Trophoblast cell (in vitro differentiated cells and primary cell): ENCODE results near the gene UBL4B.

Experiments used
- DNase-seq, 2 donors: peaks; one replicate each; pipeline ENCODE4 v3.0.0-alpha.2; 2016
- H2AFZ ChIP-seq: 2 replicates; pipeline ENCODE4 v1.6.1; 2013; ENCODE audit warnings: low read length, moderate library complexity, mild to moderate bottlenecking; ENCODE audit not compliant: insufficient read depth, poor library complexity
- H2AK5ac ChIP-seq: 2 replicates; pipeline ENCODE4 v1.6.1; 2013; ENCODE audit warnings: mild to moderate bottlenecking, low read length
- H2BK120ac ChIP-seq: 2 replicates; pipeline ENCODE4 v1.6.1; 2013; ENCODE audit warnings: low read length, mild to moderate bottlenecking, moderate library complexity; ENCODE audit not compliant: insufficient read depth, poor library complexity
- H2BK12ac ChIP-seq: 2 replicates; pipeline ENCODE4 v1.6.1; 2013; ENCODE audit warnings: mild to moderate bottlenecking, low read length, moderate library complexity
- H2BK5ac ChIP-seq: 2 replicates; pipeline ENCODE4 v1.6.1; 2013; ENCODE audit warnings: low read length, low read depth, moderate library complexity, mild to moderate bottlenecking; ENCODE audit not compliant: poor library complexity
- H3K14ac ChIP-seq: 2 replicates; pipeline ENCODE4 v1.6.1; 2013; ENCODE audit warnings: mild to moderate bottlenecking, low read length
- H3K18ac ChIP-seq: 2 replicates; pipeline ENCODE4 v1.6.1; 2013; ENCODE audit warnings: mild to moderate bottlenecking, low read length
- H3K23ac ChIP-seq: 2 replicates; pipeline ENCODE4 v1.6.1; 2013; ENCODE audit warnings: low read length
- H3K27ac ChIP-seq: 2 replicates; pipeline ENCODE4 v1.5.1; 2013; ENCODE audit warnings: low read depth, mild to moderate bottlenecking, inconsistent platforms, low read length, moderate library complexity
- H3K27me3 ChIP-seq: 2 replicates; pipeline ENCODE4 v1.6.1; 2013; ENCODE audit warnings: inconsistent platforms, mild to moderate bottlenecking, low read length, moderate library complexity; ENCODE audit not compliant: insufficient read depth
- H3K36me3 ChIP-seq, 2 experiments: 1 replicate in 1 of 2; 2 replicates in 1 of 2; pipeline ENCODE4 v1.6.1; 2013; ENCODE audit warnings: low read length in 2 of 2, mild to moderate bottlenecking in 2 of 2, moderate library complexity in 1 of 2; ENCODE audit not compliant: insufficient read depth in 2 of 2, control insufficient read depth in 1 of 2
- H3K4ac ChIP-seq: 2 replicates; pipeline ENCODE4 v1.6.1; 2013; ENCODE audit warnings: low read depth, mild to moderate bottlenecking, low read length, moderate library complexity
- H3K4me1 ChIP-seq, 2 experiments: 1 replicate in 1 of 2; 2 replicates in 1 of 2; pipeline ENCODE4 v1.6.1; 2013; ENCODE audit warnings: low read length in 2 of 2, mild to moderate bottlenecking in 2 of 2, moderate library complexity in 1 of 2; ENCODE audit not compliant: insufficient read depth in 2 of 2, control insufficient read depth in 1 of 2
- H3K4me2 ChIP-seq: 2 replicates; pipeline ENCODE4 v1.6.1; 2013; ENCODE audit warnings: inconsistent platforms, mild to moderate bottlenecking, low read length, moderate library complexity
- H3K4me3 ChIP-seq: 2 replicates; pipeline ENCODE4 v1.5.1; 2013; ENCODE audit warnings: mild to moderate bottlenecking, low read depth, low read length, inconsistent platforms
- H3K79me1 ChIP-seq: one replicate; pipeline ENCODE4 v1.6.1; 2013; ENCODE audit warnings: low read length
- H3K79me2 ChIP-seq: 2 replicates; pipeline ENCODE4 v1.6.1; 2013; ENCODE audit warnings: low read length, mild to moderate bottlenecking; ENCODE audit not compliant: control insufficient read depth, insufficient read depth, poor library complexity
- H3K9ac ChIP-seq: 2 replicates; pipeline ENCODE4 v1.6.1; 2013; ENCODE audit warnings: mild to moderate bottlenecking, low read length
- H3K9me3 ChIP-seq: 2 replicates; pipeline ENCODE4 v1.6.1; 2013; ENCODE audit warnings: low read depth, mild to moderate bottlenecking, control low read depth, inconsistent platforms, low read length; ENCODE audit not compliant: insufficient read depth
- H4K12ac ChIP-seq: 2 replicates; pipeline ENCODE4 v1.6.1; 2013; ENCODE audit warnings: low read depth, mild to moderate bottlenecking, low read length, moderate library complexity
- H4K8ac ChIP-seq: 2 replicates; pipeline ENCODE4 v1.6.1; 2013; ENCODE audit warnings: low read depth, mild to moderate bottlenecking, low read length, moderate library complexity
- H4K91ac ChIP-seq: one replicate; pipeline ENCODE4 v1.6.1; 2013; ENCODE audit warnings: low read depth, mild to moderate bottlenecking, low read length, moderate library complexity
- WGBS: extraction: QIAGEN DNeasy Blood & Tissue Kit; methylation state at CpG from one replicate; pipeline ENCODE4 v1.1.7; 2013; ENCODE audit warnings: missing lambda C conversion rate; ENCODE audit not compliant: insufficient read length, insufficient coverage; ENCODE audit errors: extremely low coverage; 5-methylcytosine and 5-hydroxymethylcytosine counted together

Gene UBL4B

DNA sequence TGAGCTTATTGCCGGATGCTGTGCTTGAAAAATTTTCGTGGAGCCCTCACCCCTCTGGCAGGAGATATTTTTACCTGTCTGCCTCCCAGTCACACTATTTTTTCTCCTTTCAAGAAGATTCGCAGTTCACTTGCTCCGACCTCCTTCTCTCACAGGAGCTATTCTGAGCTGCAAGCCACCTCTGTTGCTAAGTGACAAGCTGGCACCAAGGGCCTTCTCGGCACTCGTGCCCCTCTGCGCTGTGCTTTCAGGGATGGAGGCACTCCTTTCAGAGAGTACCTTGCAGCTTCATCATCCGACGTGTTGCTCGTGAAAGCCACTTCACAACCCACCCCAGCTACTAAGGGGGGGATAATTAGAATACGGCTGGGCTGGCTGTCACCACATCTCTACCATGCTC is 49.6 kb downstream of the UBL4B start:
- H3K4me3 ChIP-seq, result no peak overlapping the region
- no peak overlapping the region for H4K8ac ChIP-seq
- no peak overlapping the region for H2BK120ac ChIP-seq
- no peaks in the 10 kb centered on the region for H3K27me3 ChIP-seq
- H3K18ac ChIP-seq, result no peak overlapping the region
- peaks cover 0 to 5% of the 10 kb centered on the region in 2 experiments for H3K4me1 ChIP-seq
- no peaks in the 10 kb centered on the region for H3K36me3 ChIP-seq
- H3K4me2 ChIP-seq, result no peak overlapping the region
- H4K91ac ChIP-seq, result no peak overlapping the region
- no peak overlapping the region for H3K23ac ChIP-seq
- no peak overlapping the region for H3K27ac ChIP-seq
- WGBS, result no CpG with 5 or more reads among the region's 11 CpGs
- no peak overlapping the region for H2AFZ ChIP-seq
- H2AK5ac ChIP-seq, result no peak overlapping the region
- H2BK5ac ChIP-seq, result no peak overlapping the region
- H3K79me1 ChIP-seq, result no peaks in the 10 kb centered on the region
- H3K9me3 ChIP-seq, result peaks cover 4% of the 10 kb centered on the region
- DNase-seq, result no peak
- no peaks in the 10 kb centered on the region for H3K79me2 ChIP-seq
- H3K14ac ChIP-seq, result no peak overlapping the region
- H3K4ac ChIP-seq, result no peak overlapping the region
- no peak overlapping the region for H4K12ac ChIP-seq
- H2BK12ac ChIP-seq, result no peak overlapping the region
- H3K9ac ChIP-seq, result no peak overlapping the region
